ENCODE data around the gene PPP4R2. TPM values are rescaled to one million over a fixed set of nuclear protein-coding genes. Genes with fewer than 3 reads are reported as not detected.
A peak's percentile ranks its signal among the peaks of the same experiment; 100 is the strongest.

Gene PPP4R2
- total and polyA plus RNA-seq, 4 donors = 17.1 to 105 (median 38.0) TPM

- Histone ChIP-seq H3K27ac (ENCODE audit: low read depth in 1 of 2, low read length in 1 of 2) (no peak overlapping the region), H3K27me3 (ENCODE audit: control insufficient read depth in 3 of 3, insufficient read depth in 3 of 3, low read length in 2 of 3) (no peaks in the 10 kb centered on the region), H3K9ac (ENCODE audit: insufficient read depth in 1 of 2, low read length in 2 of 2) (no peak overlapping the region), H3K36me3 (ENCODE audit: control insufficient read depth in 4 of 4, insufficient read depth in 4 of 4, low read length in 4 of 4) (peaks cover 0 to 2% (median 0%) of the 10 kb centered on the region in 4 donors), H3K4me3 (no peak overlapping the region), H3K9me3 (ENCODE audit: control insufficient read depth in 4 of 4, insufficient read depth in 3 of 4, low read length in 3 of 4) (no peaks in the 10 kb centered on the region), H3K4me1 (ENCODE audit: control insufficient read depth in 5 of 5, insufficient read depth in 5 of 5, low read length in 5 of 5) (peaks cover 0 to 29% (median 6%) of the 10 kb centered on the region in 5 donors)
- ATAC-seq (ENCODE audit: insufficient read depth, low FRiP score) (no peak), DNase-seq (no peak)
- WGBS, 2 donors = 76 to 91% methylated on average over 6 of the region's 6 CpGs
- no peak for TF ChIP-seq CTCF (IDR thresholded peaks at IDR 0.05; ENCODE audit: control extremely low read depth, extremely low read depth)
Observed at GRCh38 chr3:73026111-73026759, 29.6 kb downstream of the PPP4R2 start.

GRCh38 chr3:73026760-73027113 lies 30.1 kb downstream of the PPP4R2 start:
- Histone ChIP-seq H3K4me1 (ENCODE audit: control insufficient read depth in 5 of 5, insufficient read depth in 5 of 5, low read length in 5 of 5) (peaks cover 0 to 32% (median 6%) of the 10 kb centered on the region in 5 donors), H3K4me3 (no peak overlapping the region), H3K36me3 (ENCODE audit: control insufficient read depth in 4 of 4, insufficient read depth in 4 of 4, low read length in 4 of 4) (peaks cover 0 to 2% (median 0%) of the 10 kb centered on the region in 4 donors), H3K9ac (ENCODE audit: insufficient read depth in 1 of 2, low read length in 2 of 2) (no peak overlapping the region), H3K27ac (ENCODE audit: low read depth in 1 of 2, low read length in 1 of 2) (no peak overlapping the region), H3K27me3 (ENCODE audit: control insufficient read depth in 3 of 3, insufficient read depth in 3 of 3, low read length in 2 of 3) (no peaks in the 10 kb centered on the region), H3K9me3 (ENCODE audit: control insufficient read depth in 4 of 4, insufficient read depth in 3 of 4, low read length in 3 of 4) (no peaks in the 10 kb centered on the region)
- no peak for DNase-seq
- WGBS, 2 donors = 95 to 98% methylated on average over 2 of the region's 2 CpGs
- TF ChIP-seq CTCF (IDR thresholded peaks at IDR 0.05; ENCODE audit: control extremely low read depth, extremely low read depth) = no peak
- no peak for ATAC-seq (ENCODE audit: insufficient read depth, low FRiP score)

- ATAC-seq (ENCODE audit: insufficient read depth, low FRiP score) (no peak), DNase-seq (no peak)
- no peak overlapping the region for H3K9ac ChIP-seq (ENCODE audit: insufficient read depth in 1 of 2, low read length in 2 of 2)
- peaks cover 0 to 32% (median 6%) of the 10 kb centered on the region in 5 donors for H3K4me1 ChIP-seq (ENCODE audit: control insufficient read depth in 5 of 5, insufficient read depth in 5 of 5, low read length in 5 of 5)
- no peak for TF ChIP-seq CTCF (IDR thresholded peaks at IDR 0.05; ENCODE audit: control extremely low read depth, extremely low read depth)
- no peak overlapping the region for H3K4me3 ChIP-seq
- H3K27ac ChIP-seq (ENCODE audit: low read depth in 1 of 2, low read length in 1 of 2) = peak overlapping the region; percentile 23 to 24
- no peaks in the 10 kb centered on the region for H3K27me3 ChIP-seq (ENCODE audit: control insufficient read depth in 3 of 3, insufficient read depth in 3 of 3, low read length in 2 of 3)
- WGBS, 2 donors = 67 to 94% methylated on average over 4 of the region's 4 CpGs
- no peaks in the 10 kb centered on the region for H3K9me3 ChIP-seq (ENCODE audit: control insufficient read depth in 4 of 4, insufficient read depth in 3 of 4, low read length in 3 of 4)
- H3K36me3 ChIP-seq (ENCODE audit: control insufficient read depth in 4 of 4, insufficient read depth in 4 of 4, low read length in 4 of 4) = peaks cover 0 to 2% (median under 1%) of the 10 kb centered on the region in 4 donors
Observed at GRCh38 chr3:73028803-73029202, 32.2 kb downstream of the PPP4R2 start.
